Coronary artery (tissue), 2 donors: ENCODE measurements around the gene EFCAB6.

Experiments
- DNase-seq: peaks from one replicate; pipeline ENCODE4 v3.0.0-alpha.2; 2017; ENCODE audit warnings: low spot score
- H3K27ac ChIP-seq, 2 donors: fragments of 200-600 bp; sonication (generic); one replicate each; pipeline ENCODE4 v1.5.1; 2016 to 2019
- H3K4me3 ChIP-seq: fragments of 200-600 bp; sonication (generic); 2 replicates; pipeline ENCODE4 v1.5.1; 2016; ENCODE audit warnings: mild to moderate bottlenecking, moderate library complexity
- TF ChIP-seq, protein P1 (sequence below): fragments of 200-600 bp; sonication (generic); IDR thresholded peaks from one replicate; pipeline ENCODE4 v1.5.1; 2019; ENCODE audit warnings: antibody characterized with exemption

The EFCAB6 gene

DNA sequence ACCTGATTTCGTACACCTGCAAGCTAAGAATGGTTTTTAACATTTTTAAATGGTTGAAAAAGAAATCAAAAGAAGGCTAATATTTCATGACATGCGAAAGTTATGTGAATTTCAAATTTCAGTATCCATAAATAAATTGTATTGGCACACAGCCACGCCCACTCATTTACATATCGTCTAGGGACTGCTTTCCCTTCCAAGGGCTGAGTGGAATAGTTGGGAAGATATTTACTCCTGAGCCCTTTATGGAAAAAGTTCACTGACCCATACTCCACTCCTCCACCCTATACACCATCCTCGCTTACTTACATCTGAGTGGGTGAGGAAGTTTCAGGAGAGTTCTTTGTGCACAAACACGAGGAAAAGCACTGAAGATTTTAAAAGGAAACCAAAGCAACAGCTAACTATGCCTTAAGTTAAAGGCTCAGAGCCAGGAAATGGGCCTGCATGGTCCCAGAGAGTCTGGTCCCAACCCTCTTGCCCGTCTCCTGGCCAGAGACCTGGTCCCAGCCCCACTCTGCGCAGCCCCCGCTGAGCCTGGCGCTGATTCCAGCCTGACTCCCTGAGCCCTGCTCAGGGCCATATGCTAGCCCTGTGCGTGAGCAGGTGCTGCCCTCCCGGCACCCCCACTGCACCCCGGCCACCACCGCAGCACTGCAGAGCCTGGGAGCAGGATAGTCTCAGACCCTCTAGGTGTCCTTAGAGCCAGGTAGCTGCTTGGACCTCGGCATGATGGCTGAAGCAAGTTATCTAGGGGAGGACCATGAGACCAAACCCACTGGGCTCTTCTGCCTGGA lies 69.8 kb downstream of the EFCAB6 start:
- no peak overlapping the region for H3K4me3 ChIP-seq
- DNase-seq = no peak
- TF ChIP-seq, protein P1, sequence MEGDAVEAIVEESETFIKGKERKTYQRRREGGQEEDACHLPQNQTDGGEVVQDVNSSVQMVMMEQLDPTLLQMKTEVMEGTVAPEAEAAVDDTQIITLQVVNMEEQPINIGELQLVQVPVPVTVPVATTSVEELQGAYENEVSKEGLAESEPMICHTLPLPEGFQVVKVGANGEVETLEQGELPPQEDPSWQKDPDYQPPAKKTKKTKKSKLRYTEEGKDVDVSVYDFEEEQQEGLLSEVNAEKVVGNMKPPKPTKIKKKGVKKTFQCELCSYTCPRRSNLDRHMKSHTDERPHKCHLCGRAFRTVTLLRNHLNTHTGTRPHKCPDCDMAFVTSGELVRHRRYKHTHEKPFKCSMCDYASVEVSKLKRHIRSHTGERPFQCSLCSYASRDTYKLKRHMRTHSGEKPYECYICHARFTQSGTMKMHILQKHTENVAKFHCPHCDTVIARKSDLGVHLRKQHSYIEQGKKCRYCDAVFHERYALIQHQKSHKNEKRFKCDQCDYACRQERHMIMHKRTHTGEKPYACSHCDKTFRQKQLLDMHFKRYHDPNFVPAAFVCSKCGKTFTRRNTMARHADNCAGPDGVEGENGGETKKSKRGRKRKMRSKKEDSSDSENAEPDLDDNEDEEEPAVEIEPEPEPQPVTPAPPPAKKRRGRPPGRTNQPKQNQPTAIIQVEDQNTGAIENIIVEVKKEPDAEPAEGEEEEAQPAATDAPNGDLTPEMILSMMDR = no peak
- no peak overlapping the region for H3K27ac ChIP-seq

DNA sequence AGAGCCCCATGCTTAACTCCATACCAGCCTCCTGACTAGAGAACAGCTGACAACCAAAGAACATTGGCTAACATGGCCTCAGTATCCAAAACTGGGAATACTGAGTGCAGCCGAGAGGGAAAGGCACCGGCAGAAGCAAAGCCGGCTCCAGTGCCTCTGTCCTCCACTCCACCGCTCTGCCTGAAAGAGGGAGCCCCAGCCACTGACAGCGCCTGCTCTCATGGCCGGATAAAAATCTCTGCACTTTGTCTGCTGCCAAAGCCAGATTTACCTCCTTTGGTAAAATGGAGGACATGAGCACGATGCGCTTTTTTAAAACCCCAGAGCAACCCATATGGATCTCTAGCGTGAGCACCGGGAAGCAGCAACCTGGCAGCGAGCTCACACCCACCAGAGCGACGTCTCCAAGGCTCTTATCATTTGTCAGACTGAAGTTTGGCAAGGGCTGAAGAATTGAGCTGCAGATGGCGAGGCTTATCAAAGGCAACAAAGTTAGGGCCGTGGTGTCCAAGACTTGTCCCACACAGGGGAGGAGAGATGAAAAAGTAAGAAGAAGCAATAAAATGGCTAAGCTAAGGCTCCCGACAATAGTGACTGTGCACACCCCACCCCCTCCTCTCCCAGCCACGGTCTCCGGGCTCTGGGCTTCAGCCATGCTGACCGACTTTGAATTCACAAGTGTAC lies 71.4 kb downstream of the EFCAB6 start:
- Histone ChIP-seq H3K4me3 (no peak overlapping the region), H3K27ac (no peak overlapping the region)
- TF ChIP-seq, protein P1 = no peak
- DNase-seq = no peak

DNA sequence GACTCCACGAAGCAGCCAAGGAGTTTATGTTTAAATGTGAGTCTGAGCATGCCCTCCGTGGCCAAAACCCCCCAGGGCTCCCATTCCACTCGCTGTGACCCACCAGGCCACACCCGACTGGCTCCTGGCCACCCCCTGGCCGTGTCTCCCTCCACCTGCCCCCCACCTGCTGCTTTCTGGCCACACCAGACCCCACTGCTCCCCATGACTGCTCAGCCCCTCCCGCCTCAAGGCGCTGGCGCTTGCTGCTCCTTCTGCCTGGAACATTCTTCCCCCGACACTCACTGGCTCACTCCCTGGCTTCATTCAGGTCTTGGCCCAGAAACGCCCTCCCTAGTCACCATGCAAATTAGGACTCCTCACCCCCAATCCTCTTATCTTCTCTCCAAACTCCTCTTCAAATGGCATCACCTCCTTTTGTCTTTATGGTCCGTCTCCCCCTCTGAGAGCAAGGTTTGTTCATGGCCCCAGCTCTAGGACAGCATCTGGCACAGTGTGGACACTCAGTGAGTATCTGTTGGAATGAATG lies 72.2 kb downstream of the EFCAB6 start:
- no peak overlapping the region for H3K27ac ChIP-seq
- TF ChIP-seq, protein P1 = no peak
- DNase-seq = no peak
- H3K4me3 ChIP-seq = no peak overlapping the region

DNA sequence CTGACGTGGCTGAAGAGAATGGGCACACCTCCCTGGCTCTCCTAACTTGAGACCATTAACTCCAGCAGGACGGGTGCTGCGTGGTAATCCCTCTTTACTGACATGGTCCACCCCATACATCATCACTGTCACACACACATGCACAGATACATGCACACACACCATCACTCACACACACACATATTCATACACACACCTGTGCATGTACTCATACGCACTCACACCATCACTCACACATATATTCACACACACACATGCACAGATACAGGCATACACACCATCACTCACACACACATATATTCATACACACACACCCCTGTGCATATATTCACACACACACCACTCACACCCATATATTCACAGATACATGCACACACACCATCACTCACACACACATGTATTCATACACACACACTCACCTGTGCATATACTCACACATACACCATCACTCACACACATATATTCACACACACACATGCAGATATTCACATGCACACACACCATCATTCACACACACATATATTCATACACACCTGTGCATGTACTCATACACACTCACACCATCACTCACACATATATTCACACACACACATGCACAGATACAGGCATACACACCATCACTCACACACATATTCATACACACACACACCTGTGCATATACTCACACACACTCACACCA lies 74.8 kb downstream of the EFCAB6 start:
- H3K27ac ChIP-seq = no peak overlapping the region
- TF ChIP-seq, protein P1 = no peak
- no peak overlapping the region for H3K4me3 ChIP-seq
- no peak for DNase-seq

DNA sequence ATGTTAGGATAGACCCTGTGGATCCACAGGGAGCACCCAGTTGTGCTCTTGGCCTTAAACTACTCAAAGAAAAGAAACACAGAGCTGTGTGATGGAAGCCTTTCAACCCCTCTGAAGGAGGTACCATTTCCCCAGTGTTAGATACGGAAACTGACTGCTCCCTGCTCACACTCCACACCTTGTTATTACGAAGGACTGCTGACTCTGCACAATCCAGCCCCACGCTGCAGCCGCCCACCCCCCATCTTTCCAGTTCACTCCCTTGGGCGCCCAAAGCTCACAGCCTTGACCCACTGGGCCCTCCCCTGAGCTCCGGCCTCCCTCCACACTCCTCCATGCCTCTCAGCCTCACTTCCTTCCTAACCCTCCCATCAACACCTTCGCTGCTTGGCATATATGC lies 75.5 kb downstream of the EFCAB6 start:
- DNase-seq = no peak
- TF ChIP-seq, protein P1 = no peak
- no peak overlapping the region for H3K4me3 ChIP-seq
- H3K27ac ChIP-seq = no peak overlapping the region

DNA sequence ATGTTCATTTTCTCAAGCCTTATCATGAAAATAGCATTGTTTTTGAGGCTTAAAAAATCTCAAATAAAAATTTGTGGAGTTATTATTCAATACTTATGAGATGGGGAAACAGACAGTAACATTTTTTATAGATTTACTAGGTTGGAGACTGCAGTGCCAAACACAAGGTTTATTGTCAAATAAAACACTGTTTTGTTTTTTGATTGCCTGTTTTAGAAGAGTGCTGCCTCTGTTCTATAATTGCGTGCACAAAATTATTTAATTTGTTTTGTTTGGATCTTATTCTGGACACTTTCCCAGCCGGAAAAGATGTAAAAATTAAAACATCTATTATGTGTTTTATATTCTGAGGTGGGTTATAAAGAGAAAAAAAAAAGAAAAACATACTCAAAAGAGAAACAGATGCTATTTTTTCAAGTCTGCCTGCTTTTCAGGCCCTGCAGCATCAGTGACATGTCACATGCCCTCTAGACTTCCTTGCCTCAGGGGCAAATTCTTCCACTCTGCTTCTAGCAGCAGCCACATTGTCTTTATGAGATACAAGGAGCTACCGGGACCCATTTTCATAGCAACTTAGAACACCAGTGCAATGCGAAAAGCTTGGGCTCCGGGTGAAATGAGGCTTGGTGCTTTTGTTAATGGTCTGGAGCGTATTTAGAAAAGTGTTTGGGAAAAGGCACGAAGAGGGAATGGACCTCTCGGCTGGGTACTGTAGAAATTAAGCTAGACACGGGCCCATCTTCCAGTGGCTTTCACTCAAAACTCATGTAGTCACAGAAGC lies 77.5 kb downstream of the EFCAB6 start:
- no peak overlapping the region for H3K4me3 ChIP-seq

More for the DNA sequence above, 77.5 kb downstream of the EFCAB6 start:
- no peak overlapping the region for H3K27ac ChIP-seq
- TF ChIP-seq, protein P1 = no peak
- no peak for DNase-seq
